HG02840 (cell line): ENCODE data around the gene MRPL28.

Experiments used
- ATAC-seq: cut with Tn5 transposase; IDR thresholded peaks from one replicate; pipeline ENCODE4 v1.9.1; 2021; ENCODE audit warnings: mild to moderate bottlenecking, moderate library complexity, moderate number of reproducible peaks; ENCODE audit not compliant: unreplicated experiment, low FRiP score

Gene MRPL28

DNA sequence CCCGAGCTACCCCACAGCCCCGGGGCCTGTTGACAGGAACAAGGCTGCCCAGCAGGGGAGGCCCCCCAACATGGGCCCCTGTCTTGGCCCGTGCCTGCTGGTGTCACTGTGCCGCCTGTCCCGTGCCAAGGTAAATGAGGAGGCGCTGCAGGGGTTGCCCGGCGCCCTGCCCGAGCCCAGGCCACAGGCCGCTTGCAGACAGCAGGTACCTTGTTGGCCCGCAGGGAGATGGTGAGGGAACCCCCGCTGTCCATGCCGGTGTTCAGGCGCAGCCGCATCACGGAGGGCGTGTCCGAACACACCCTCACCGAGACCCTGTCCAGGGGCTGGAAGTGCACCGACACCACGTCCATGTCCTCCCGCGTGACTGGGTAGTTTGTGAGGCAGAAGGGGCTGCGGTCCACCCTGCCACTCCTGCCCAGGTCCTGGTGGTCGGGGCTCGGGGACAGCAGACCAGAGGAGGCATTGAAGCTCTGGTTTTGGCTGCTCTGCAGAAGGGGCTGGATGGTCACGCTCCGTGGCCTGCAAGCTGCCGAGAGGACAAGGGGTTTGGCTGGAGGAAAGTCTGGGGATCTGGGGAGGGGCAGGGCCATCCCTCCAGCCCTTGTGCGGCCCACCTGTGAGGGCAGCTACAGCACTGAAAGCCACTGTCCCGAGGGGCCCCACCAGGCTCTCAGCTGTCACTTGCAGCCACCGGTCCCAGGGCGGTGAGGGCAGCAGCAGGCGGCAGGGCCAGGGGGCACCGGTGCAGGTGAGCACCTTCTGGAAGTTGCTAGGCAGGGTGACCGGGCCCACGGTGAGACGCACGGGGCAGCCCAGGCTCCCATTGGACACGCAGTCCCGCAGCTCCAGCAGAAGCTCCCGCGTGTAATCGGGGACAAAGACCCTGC lies 5.8 kb upstream of the MRPL28 start:
- no peak for ATAC-seq

DNA sequence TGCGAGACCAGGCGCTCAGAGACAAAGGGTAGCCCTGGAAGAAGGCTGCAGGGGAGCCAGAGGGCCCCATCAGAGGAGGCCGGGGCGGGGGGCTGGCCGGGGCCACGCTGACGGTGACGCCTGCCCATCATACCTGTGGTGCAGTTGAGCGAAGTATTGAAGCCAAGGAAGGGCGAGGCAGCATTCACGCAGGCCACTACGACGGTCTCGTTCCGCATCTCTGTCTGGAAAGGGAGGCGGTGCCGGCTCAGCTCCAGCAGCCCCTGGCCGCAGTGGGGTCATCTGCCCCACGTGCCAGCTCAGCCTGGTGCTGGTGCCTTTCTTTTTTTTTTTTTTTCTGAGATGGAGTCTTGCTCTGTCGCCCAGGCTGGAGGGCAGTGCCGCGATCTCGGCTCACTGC lies 4.9 kb upstream of the MRPL28 start:
- ATAC-seq = no peak

DNA sequence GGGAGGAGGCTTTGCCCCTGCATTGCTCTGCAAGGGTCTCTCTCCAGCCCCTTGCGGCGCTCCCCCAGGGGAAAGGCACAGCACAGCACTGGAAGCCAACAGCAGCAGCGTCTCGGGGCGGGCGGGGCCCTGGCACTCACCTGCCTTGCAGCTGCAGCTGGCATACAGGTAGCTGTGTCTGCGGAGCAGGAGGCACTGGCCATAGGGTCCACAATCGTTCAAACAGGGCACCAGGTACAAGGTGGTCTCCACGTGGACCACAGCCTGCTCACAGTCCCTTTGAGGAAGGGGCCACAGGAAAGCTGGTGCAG lies 4.2 kb upstream of the MRPL28 start:
- no peak for ATAC-seq

DNA sequence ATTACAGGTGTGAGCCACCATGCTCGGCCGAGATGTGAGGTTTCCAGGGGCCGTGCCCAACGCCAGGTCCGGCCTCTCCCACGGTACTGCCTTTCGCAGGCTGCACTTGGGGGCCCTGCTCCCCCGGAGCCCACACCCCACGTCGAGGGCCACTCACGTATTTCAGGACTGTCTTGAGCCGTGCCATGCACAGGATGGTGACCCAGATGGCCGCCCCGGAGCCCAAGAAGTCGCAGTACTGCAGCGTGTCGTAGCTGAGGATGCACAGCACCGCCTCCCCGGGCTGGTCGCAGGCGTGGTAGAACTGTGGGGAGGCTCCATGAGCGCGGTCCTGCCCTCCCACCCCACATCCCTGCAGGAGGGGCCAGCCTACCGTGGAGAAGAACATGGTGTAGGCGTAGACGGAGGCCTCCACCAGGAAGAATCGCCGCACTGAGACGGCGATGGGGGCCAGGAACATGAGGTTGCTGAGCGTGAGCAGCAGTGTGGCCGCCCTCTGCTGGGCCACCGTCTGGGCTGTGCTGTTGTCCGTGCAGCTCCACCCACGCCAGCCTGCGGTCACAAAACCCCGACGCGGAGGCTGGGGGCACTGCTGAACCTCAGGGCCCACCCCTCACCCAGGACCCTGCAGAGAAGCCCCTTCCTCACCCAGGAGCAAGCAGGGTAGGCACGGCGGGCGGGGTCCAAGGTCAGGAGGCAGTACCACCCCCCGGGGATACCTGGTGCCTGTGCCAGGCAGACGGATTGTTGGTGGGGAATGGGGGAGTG lies 3.7 kb upstream of the MRPL28 start:
- no peak for ATAC-seq

DNA sequence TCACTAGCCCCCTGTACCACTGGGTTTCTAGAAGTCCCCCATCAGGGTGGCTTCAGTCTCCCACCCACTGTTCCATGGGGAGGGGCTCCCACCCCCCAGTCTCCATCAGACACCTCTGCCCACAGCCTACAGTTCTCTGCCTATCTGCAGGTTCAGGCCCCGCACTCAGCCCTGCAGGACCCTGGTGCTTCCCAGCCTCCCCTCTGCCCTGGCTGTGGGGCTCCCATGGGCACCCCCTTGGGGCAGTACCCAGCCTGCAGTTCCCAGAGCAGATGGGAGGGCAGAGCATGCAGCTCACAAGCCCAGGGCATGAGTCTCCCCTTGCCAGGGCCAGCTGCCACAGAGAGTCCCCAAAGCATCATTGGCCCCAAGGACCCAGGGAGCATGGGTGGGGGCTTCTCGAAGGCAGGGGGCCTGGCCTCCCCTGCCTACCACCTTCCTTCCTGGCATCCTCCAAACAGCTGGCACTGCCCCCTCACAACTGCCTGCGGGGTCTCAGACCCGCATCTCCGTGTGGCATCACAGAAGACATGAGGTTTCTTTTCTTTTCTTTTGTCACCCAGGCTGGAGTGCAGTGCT lies 2.8 kb upstream of the MRPL28 start:
- no peak for ATAC-seq

DNA sequence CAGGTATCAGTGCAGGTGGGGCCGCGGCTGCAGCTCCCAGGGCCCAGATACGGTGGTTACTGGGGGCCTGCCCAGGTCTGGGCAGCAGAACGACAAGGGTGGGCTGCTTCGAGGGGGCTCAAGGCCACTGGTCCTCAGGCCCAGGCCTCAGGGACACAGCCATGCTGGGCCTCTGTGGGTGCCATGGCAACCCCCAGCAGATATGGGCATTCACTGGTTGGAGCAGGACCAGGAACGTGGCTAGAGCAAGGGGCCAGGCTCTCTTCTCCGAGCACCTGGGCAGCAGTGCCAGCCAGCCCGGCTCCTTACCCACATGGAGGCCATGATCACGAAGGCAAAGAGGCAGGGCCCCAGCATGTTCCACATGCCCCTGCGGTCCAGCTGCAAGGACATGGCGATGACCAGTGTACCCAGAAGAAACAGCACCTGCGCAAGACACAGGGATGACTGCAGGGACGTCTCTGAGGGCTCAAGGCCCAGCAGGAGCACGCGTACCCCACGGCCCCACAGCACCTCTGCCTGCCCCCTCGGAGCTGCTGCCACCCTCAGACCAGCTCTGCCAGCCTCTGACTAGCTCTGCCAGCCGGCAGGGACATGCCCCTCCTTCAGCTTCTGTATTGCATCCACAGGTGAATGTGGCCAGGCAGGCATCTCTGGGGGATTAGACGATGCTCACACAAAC lies 2.1 kb upstream of the MRPL28 start:
- no peak for ATAC-seq

DNA sequence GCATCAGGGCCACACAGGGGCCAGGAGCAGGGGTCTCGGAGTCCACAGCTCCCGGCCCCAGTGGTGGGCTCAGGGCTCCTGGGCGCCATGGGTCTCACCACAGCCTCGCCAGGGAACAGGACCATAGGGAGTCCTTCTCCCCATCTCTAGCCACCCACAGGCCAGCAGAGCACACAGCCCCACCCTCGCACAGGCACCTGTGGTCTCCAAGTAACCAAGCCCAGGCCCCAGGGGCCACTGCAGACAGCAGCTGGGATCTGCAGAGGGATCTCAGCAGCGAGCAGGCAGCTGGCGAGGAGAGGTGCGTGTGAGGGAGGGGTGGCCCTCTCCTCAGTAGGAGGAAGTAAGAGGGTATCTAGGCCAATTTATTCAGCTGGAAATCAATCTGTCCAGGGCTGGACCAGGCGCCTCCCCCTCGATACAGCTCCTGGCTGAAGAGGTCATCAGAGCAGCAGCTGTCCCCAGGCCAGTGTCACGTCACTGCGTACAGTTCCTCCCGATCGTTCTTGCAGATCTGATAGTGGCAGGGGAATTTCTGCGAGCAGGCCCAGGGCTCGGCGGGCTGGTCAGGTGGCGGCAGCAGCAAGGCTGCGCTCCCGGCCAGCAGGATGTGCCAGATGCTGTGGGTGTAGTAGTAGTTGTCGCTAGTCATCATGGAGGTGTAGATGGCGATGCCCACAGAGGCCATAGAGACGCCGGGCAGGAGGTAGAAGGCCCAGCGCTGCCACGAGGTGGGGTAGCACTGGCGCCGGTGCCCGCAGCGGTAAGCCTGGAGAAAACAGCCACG lies 1.4 kb upstream of the MRPL28 start:
- ATAC-seq = no peak

DNA sequence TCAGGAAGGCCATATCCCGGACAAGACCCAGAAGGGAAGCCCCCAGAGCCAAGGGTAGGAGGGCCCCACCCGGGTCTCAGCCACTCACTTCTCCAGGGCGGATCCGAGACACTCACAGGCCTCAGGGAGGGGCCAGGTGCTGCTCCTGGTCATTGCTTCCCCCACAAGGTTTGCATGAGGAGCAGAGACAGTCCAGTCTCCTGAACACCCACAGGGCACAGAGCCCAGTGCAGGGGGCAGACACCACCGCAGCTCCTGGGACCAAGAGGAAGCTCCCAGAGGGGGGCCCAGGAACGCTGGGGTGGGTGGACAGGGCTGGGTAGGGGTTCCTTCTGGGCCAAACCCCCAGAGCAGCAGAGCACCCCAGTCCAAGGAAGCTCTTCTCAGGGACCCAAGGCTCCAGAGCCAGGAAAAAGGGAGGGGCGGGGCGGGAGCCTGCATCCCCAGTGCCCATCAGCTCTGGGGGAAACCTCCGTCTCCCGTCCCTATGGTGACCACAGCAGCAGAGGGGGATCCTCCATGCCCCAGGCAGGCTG lies 709 bp upstream of the MRPL28 start:
- ATAC-seq = no peak

DNA sequence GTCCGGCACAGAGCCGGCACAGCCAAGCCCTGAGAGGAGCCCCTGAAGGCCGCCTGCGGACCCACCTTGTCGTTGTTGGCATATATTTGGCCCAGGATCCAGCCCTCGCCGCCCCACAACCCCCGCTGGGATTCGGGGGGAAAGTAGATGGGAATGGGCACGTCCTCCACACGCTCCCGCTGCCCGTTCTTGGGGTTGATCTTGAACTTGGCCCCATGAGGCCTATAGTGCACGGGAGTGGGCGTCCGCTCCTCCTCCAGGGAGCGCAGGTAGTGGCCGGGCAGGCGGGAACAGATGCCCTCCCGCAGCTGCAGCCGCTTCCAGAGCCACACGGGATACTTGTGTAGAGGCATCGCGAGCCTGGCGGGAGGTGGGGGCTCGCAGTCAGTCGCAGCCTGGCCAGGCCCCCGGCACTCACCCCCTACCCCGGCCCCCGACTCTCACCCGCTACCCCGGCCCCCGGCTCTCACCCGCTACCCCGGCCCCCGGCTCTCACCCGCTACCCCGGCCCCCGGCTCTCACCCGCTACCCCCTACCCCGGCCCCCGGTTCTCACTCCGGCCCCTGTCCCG lies 387 bp downstream of the MRPL28 start:
- ATAC-seq = no peak

DNA sequence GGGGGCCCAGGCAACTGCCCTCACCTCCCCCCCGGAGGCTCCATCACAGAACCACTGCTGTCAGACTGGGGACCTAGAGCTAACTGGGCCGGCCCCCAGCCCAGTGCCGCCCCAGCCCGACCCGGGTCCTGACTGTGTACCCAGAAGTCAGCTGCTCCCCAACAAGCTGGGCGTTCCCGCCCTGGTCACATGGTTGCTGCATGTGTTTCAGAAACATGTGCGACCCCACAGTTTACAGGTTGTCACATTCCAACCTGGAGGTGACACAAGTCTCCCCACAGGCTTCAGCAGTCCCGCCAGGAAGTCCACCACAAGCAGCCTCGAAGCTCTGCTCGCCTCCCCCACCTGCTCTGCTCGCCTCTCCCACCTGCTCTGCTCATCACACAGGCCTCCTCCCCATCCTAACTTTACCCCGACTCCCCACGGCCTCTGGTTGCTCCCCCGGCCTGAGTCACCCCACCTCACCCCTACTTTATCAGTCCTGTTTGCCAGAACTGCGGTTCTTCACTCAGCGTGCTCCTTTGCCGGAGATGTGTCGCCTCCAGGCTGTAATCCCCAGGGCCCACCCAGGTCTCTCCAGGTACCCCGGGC lies 968 bp downstream of the MRPL28 start:
- ATAC-seq = no peak

DNA sequence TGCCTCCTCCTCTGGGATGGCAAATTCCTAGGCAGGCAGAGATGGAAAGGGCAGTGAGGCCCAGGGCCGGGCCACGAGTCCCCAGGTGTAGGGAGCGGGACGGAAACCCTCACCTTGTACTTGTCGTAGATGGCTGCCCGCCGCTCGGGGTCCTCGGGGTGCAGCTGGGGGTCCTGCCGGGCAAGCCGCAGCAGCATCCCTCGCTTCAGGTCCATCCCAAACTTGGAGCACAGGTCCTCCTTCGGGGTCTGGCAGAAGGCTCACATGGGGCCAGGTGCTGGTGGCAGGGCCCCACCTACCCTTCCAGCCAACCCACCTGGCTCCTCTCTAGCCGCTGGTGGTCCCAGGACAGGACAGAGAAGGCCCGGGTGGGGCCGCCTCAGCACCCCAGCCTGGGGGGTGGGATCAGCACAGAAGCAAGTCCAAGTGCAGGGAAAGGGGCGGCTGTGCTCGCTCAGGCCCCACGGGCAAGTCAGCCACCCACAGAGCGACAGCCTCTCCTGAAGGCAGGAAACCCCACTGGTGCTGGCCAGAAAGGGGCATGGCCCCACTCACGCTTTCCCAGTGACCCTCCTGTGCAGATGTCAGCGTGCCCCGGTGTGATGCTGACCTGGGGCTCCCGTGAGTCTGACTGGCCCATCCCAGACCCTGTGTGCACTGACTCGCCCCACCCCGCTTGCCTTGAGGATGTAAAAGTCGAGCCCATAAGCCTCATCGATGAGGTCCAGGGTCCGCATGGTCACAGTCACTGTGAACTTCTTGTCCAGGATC lies 1.8 kb downstream of the MRPL28 start:
- ATAC-seq = no peak

DNA sequence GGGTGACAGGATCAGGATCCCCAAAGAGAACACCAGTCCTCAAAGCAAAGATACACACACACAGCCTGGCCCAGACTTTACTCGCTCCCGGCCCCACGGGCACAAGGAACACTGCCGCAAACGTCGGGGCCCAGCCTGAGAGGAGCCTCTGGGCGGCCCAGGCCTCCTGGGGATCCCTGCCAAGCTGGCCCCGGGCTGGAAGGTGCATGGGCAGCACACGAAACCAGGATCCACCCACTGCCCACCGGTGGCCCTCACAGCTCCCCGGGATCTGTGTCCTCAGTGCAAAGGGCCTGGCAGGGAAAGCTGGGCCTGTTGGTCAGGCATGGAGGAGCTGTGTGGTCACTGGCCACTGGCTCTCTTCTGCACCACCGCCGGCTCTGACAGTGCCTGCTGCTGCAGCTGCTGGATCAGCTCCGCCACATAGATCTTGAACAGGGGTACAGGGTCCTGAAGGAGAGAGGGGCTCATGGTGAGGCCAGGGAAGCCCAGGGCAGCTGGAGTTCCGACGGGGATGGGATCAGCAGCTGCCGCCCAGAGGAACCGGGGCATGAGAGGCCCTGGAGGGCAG lies 2.9 kb downstream of the MRPL28 start:
- ATAC-seq = no peak

DNA sequence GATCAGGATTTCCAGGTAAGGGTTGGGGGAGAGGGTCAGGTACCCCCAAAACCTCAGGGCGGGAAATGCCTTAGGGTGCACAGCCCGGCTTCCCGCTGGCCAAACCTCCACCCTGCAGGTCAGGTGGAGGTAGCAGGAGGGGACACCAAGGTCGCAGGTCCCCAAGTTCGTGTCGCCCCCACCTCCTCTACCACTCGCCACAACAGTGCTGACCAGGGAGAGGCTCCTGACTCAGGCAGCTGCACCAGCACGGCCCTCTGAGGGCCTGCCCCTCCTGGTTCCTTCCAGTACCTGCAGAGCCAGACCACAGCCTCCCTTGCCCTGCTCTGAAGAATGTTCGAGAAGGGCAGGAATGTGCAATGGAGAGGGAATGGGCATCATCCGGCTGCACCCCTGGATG lies 3.9 kb downstream of the MRPL28 start:
- no peak for ATAC-seq

DNA sequence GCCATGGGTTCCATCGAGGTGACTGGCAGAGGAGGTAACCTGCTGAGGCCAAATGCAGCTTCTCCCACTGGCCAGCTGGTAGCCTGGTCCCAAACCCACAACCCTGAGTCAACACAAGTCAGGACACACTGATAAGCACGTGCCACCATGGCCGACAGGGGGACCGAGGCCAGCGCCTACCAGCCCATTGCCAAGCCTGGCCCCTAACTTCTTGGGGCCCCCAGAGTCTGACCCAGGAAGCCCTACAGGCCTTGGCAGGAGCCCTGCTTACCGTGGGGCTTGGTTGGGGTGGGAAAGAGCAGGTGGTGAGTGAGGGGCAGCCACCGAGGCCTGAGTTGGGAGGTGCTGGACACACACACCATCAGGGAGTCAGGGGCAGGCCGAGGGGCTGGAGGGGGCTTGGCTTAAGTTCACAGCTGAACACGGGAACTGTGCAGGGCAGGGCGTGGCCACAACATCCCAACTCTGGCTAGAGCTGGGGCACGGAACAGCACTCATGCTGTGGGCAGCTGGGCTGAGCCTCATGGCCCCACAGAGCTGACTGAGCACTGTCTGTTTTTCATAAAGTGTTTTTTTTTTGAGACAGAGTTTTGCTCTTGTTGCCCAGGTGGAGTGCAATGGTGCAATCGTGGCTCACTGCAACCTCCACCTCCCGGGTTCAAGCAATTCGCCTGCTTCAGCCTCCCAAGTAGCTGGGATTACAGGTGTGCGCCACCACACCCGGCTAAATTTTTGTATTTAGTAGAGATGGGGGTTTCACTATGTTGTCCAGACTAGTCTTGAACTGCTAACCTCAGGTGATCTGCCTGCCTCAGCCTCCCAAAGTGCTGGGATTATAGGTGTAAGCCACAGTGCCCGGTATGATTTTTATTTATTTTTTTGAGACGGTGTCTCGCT lies 5.5 kb downstream of the MRPL28 start:
- ATAC-seq = no peak

DNA sequence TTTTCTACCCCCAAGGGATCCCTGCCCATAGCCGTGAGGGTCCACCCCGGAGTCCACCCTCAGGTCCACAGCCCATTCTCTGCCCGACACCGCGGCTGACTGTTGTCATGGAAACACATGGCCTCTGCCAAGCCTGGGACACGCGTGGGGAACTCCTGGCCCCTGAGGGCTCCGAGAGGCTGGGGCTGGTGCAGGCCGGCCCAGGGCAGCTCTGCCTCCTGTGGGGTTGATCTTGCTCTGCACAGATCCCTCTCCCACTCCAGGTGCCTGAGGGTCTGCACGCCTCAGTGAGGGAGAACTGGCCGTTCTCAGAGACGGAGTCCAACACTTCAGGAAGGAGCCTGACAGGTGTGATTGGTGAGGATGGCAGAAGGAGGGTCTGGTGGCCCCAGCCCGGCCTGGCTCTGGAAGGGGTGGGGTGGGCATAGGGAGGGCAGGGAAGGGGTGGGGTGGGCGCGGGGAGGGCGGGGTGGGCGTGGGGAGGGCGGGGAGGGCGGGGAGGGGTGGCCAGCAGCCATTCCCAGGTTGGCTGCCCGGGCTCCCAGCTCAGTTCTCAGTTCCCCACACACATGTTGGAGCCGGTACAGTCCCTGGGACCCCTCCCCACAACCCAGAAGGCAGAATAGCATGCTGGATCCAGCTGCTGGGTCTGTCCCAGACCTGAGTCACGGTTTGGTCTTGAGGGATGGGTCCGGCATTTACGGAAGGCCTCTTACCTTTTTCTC lies 6.4 kb downstream of the MRPL28 start:
- no peak for ATAC-seq

DNA sequence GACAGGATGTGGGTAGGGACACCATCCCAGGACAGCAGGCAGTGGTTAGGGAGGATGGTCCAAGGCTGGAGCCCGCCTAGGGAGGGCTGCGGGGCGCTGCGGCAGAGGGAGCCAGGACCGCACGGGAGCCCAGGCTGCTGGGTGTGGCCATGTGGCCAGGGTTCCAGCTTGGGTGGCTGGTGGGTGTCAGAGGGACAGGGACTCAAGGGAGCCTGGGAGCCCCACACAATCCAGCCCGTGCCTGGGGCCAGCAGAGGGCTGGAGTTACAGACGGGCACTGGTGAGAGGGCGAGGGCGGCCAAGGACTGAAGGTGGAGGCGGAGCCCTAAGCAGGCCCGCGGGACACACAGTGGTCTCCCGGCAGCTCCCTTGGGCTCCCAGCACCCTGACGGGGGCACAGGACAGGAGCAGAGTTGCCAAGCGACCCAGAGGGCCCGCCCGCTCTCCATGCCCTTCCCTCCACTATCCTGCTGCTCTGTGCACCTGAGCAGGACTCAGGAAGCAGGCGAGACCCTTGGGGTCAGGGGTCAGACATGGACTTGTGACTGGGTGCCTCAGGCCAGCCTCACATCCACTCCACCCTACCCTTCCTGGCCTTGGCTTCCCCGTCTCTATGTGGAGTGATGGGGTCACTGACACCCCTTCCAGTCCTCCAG lies 7.1 kb downstream of the MRPL28 start:
- no peak for ATAC-seq
